H1 (cell line): ENCODE data around the gene PELI2. TPM values are rescaled to one million over a fixed set of nuclear protein-coding genes. Genes with fewer than 3 reads are reported as not detected.

Experiments used
- CTCF ChIA-PET: fragments of 300-600 bp; sonication (Branson Sonifier 250); formaldehyde crosslinking; loops from one replicate; lab custom pipeline; 2021; ENCODE audit not compliant: partially characterized antibody; lab: Charles Lee
- POLR2A ChIA-PET: fragments of 300-600 bp; sonication (Branson Sonifier 250); formaldehyde crosslinking; loops from one replicate; lab custom pipeline; 2021; ENCODE audit warnings: inconsistent platforms; ENCODE audit not compliant: partially characterized antibody; lab: Charles Lee
- DNase-seq, 2 experiments: peaks; one replicate each; pipeline versions ENCODE4 v3.0.0 to v3.0.0-alpha.2; 2010 to 2022; ENCODE audit warnings: low spot score in 2 of 2, low read depth in 1 of 2, mixed read lengths in 1 of 2
- FAIRE-seq: peaks from 2 replicates; lab custom pipeline; 2011; peaks lifted over from hg19 to GRCh38; lab: Jason Lieb, UNC
- H2AFZ ChIP-seq: 2 replicates; pipeline ENCODE4 v1.8.1; 2012; ENCODE audit warnings: low read length, inconsistent platforms
- H2AK5ac ChIP-seq: 2 replicates; pipeline ENCODE4 v1.6.1; 2013; ENCODE audit warnings: low read depth, low read length
- H2BK120ac ChIP-seq: replicated peaks from 2 replicates; pipeline ENCODE3; 2013; ENCODE audit warnings: low read depth, low read length, inconsistent platforms
- H2BK12ac ChIP-seq: 2 replicates; pipeline ENCODE4 v1.6.1; 2013; ENCODE audit warnings: low read depth, low read length
- H2BK15ac ChIP-seq: 2 replicates; pipeline ENCODE4 v1.6.1; 2013; ENCODE audit warnings: low read length
- H2BK20ac ChIP-seq: 2 replicates; pipeline ENCODE4 v1.6.1; 2013; ENCODE audit warnings: low read length
- H2BK5ac ChIP-seq: 2 replicates; pipeline ENCODE4 v1.6.1; 2013; ENCODE audit warnings: low read depth, low read length
- H3K14ac ChIP-seq: 2 replicates; pipeline ENCODE4 v1.6.1; 2013; ENCODE audit warnings: inconsistent platforms; ENCODE audit not compliant: insufficient read length
- H3K18ac ChIP-seq: 2 replicates; pipeline ENCODE4 v1.6.1; 2013; ENCODE audit warnings: low read length; ENCODE audit errors: extremely low read depth
- H3K23ac ChIP-seq: 2 replicates; pipeline ENCODE4 v1.6.1; 2013; ENCODE audit warnings: inconsistent platforms; ENCODE audit not compliant: insufficient read length
- H3K23me2 ChIP-seq: 2 replicates; pipeline ENCODE4 v1.6.1; 2013; ENCODE audit warnings: low read depth, low read length
- H3K27ac ChIP-seq: 2 replicates; pipeline ENCODE4 v1.6.1; 2011; ENCODE audit warnings: low read depth, low read length, inconsistent platforms
- H3K27me3 ChIP-seq, 4 experiments: replicated peaks in 1 of 4; 1 replicate in 1 of 4; 2 replicates in 3 of 4; pipeline versions ENCODE4 v1.6.1 to v1.8.1; 2011 to 2013; ENCODE audit warnings: low read length in 3 of 4, mild to moderate bottlenecking in 3 of 4, inconsistent platforms in 2 of 4, mixed read lengths in 2 of 4, moderate library complexity in 1 of 4; ENCODE audit not compliant: control insufficient read depth in 3 of 4, insufficient read depth in 3 of 4; ENCODE audit errors: extremely low read depth in 1 of 4
- H3K36me3 ChIP-seq, 4 experiments: 2 replicates each; pipeline versions ENCODE4 v1.6.1 to v1.8.1; 2011 to 2013; ENCODE audit warnings: mild to moderate bottlenecking in 4 of 4, low read length in 3 of 4, moderate library complexity in 2 of 4, control low read depth in 1 of 4, inconsistent platforms in 1 of 4; ENCODE audit not compliant: insufficient read depth in 4 of 4, control insufficient read depth in 2 of 4
- H3K4ac ChIP-seq: replicated peaks from 2 replicates; pipeline ENCODE3; 2013; ENCODE audit warnings: low read length, low read depth, mixed read lengths, inconsistent platforms; ENCODE audit not compliant: insufficient read length
- H3K4me1 ChIP-seq, 4 experiments: replicated peaks in 1 of 4; 1 replicate in 1 of 4; 2 replicates in 3 of 4; pipeline versions ENCODE4 v1.6.1 to v1.8.1; 2011 to 2013; ENCODE audit warnings: low read length in 3 of 4, inconsistent platforms in 2 of 4, mixed read lengths in 1 of 4; ENCODE audit not compliant: insufficient read depth in 4 of 4, control insufficient read depth in 3 of 4
- H3K4me2 ChIP-seq, 2 experiments: 2 replicates each; pipeline versions ENCODE4 v1.6.1 to v1.8.1; 2011 to 2013; ENCODE audit warnings: low read depth in 2 of 2, low read length in 2 of 2, control low read depth in 1 of 2, inconsistent platforms in 1 of 2, mild to moderate bottlenecking in 1 of 2; ENCODE audit not compliant: insufficient read depth in 1 of 2
- H3K4me3 ChIP-seq, 4 experiments: fragments of 200-600, 300-600 bp in 1 of 4; sonication (generic), shearing (Covaris generic), sonication (Bioruptor Twin) in 1 of 4; 2 replicates each; pipeline versions ENCODE4 v1.5.1 to v1.8.1; 2011 to 2016; ENCODE audit warnings: low read length in 4 of 4, low read depth in 3 of 4, control low read depth in 2 of 4, inconsistent platforms in 2 of 4, mild to moderate bottlenecking in 2 of 4, mixed read lengths in 1 of 4, moderate library complexity in 1 of 4; ENCODE audit not compliant: insufficient read depth in 2 of 4; ENCODE audit errors: extremely low read depth in 1 of 4
- H3K56ac ChIP-seq: replicated peaks from 2 replicates; pipeline ENCODE3; 2013; ENCODE audit warnings: low read depth, mild to moderate bottlenecking, mixed read lengths, low read length, inconsistent platforms; ENCODE audit not compliant: insufficient read length
- H3K79me1 ChIP-seq: 2 replicates; pipeline ENCODE4 v1.6.1; 2013; ENCODE audit warnings: low read depth, low read length, control low read depth
- H3K79me2 ChIP-seq, 2 experiments: 2 replicates each; pipeline versions ENCODE4 v1.6.1 to v1.8.1; 2012 to 2013; ENCODE audit warnings: low read length in 2 of 2, mild to moderate bottlenecking in 2 of 2, inconsistent platforms in 1 of 2; ENCODE audit not compliant: insufficient read depth in 2 of 2, control insufficient read depth in 1 of 2
- H3K9ac ChIP-seq, 4 experiments: replicated peaks in 1 of 4; 1 replicate in 1 of 4; 2 replicates in 3 of 4; pipeline versions ENCODE4 v1.6.1 to v1.8.1; 2011 to 2013; ENCODE audit warnings: low read depth in 3 of 4, low read length in 3 of 4, control low read depth in 2 of 4, mild to moderate bottlenecking in 2 of 4, moderate library complexity in 2 of 4, inconsistent platforms in 1 of 4; ENCODE audit errors: extremely low read depth in 1 of 4
- H3K9me3 ChIP-seq, 2 experiments: 2 replicates each; pipeline versions ENCODE4 v1.6.1 to v1.8.1; 2012 to 2013; ENCODE audit warnings: mild to moderate bottlenecking in 2 of 2, moderate library complexity in 2 of 2, control low read depth in 1 of 2, inconsistent platforms in 1 of 2, low read depth in 1 of 2, low read length in 1 of 2, mixed read lengths in 1 of 2; ENCODE audit not compliant: insufficient read depth in 2 of 2
- H4K20me1 ChIP-seq, 2 experiments: replicated peaks in 1 of 2; 2 replicates each; pipeline versions ENCODE3 to v1.8.1; 2011 to 2013; ENCODE audit warnings: inconsistent platforms in 2 of 2, low read length in 2 of 2, mild to moderate bottlenecking in 1 of 2; ENCODE audit not compliant: insufficient read depth in 2 of 2, control insufficient read depth in 1 of 2
- H4K5ac ChIP-seq: 2 replicates; pipeline ENCODE4 v1.6.1; 2013; ENCODE audit warnings: low read length, low read depth, mixed read lengths, inconsistent platforms; ENCODE audit not compliant: insufficient read length
- H4K8ac ChIP-seq: 2 replicates; pipeline ENCODE4 v1.8.0; 2013; ENCODE audit warnings: mild to moderate bottlenecking, moderate library complexity, low read length, inconsistent platforms; ENCODE audit not compliant: insufficient read depth; ENCODE audit errors: extremely low read depth
- H4K91ac ChIP-seq: replicated peaks from 2 replicates; pipeline ENCODE3; 2013; ENCODE audit warnings: low read length, mixed read lengths, inconsistent platforms; ENCODE audit not compliant: insufficient read length
- RNF2 ChIP-seq: fragments of 200-900, 300-1000 bp; sonication (generic); IDR thresholded peaks from 2 replicates; pipeline ENCODE4 v1.7.1; 2016; ENCODE audit warnings: borderline replicate concordance, low read depth, mild to moderate bottlenecking, antibody characterized with exemption, low read length; ENCODE audit not compliant: poor library complexity, severe bottlenecking; ENCODE audit errors: missing control alignments
- TBP ChIP-seq: IDR thresholded peaks from 2 replicates; pipeline ENCODE4 v1.6.1; 2011; ENCODE audit warnings: low read depth, low read length, improper control_type of control experiment
- ZNF274 ChIP-seq: IDR thresholded peaks from 2 replicates; pipeline ENCODE4 v1.7.0; 2012; ENCODE audit warnings: low read length, borderline replicate concordance; ENCODE audit errors: extremely low read depth
- WGBS, 2 experiments: shearing (Covaris generic) in 1 of 2; methylation state at CpG; one replicate each; pipeline versions ENCODE4 v1.1.6 to v1.1.7; 2013 to 2015; ENCODE audit warnings: low lambda C conversion rate in 2 of 2, mixed read lengths in 2 of 2, inconsistent platforms in 1 of 2, low coverage in 1 of 2, missing lambda C conversion rate in 1 of 2; ENCODE audit not compliant: insufficient replicate concordance in 2 of 2, insufficient coverage in 1 of 2, insufficient read length in 1 of 2; ENCODE audit errors: extremely low coverage in 1 of 2, missing lambda C conversion rate in 1 of 2; 5-methylcytosine and 5-hydroxymethylcytosine counted together
- polyA plus RNA-seq, 7 experiments: library from polyadenylated mRNA; depleted of rRNA in 3 of 7; stranded (reverse) in 5 of 7; unstranded in 2 of 7; fragments of >200 nt in 5 of 7; fragments of 200-250 nt in 2 of 7; gene quantifications; 1 replicate in 5 of 7; 2 replicates in 1 of 7; 4 replicates in 1 of 7; pipeline versions ENCODE4 v1.2.1 to v1.2.3, GENCODE V29; 2011 to 2013; ENCODE audit warnings: missing spikeins in 2 of 7, mixed read lengths in 2 of 7
- total RNA-seq: library from RNA; stranded (reverse); fragmentation: NEBNext Ultra II Directional; extraction: Animal tissue kit (Norgen Biotek cat#: 25700); gene quantifications from 2 replicates; pipeline ENCODE4 v1.2.1, GENCODE V29; 2021

Gene PELI2
- total and polyA plus RNA-seq, 2 of the 8 experiments (the other 6 are each of a cell fraction or from before 2014, with no cell fraction given) = 14.6 to 25.7 TPM

GRCh38 chr14:56224691-56225681, 106.8 kb downstream of the PELI2 start:
- no peak overlapping the region for H3K9ac ChIP-seq
- H2BK20ac ChIP-seq = no peak overlapping the region
- no peaks in the 10 kb centered on the region for H3K79me2 ChIP-seq
- no peak overlapping the region for H3K56ac ChIP-seq
- no peak overlapping the region for H4K5ac ChIP-seq
- no peaks in the 10 kb centered on the region for H3K27me3 ChIP-seq
- no peak overlapping the region for H4K8ac ChIP-seq
- no peak overlapping the region for H3K23ac ChIP-seq
- H2BK5ac ChIP-seq = no peak overlapping the region
- no peak overlapping the region for H3K4me2 ChIP-seq
- ChIA-PET POLR2A (no interaction called here), CTCF (interaction anchor here (1.6 kb wide), 1 partner anchor 18 kb away, joined by 3 read pairs; no protein-coding TSS in a partner anchor)
- no peak overlapping the region for H2BK12ac ChIP-seq
- H4K20me1 ChIP-seq = no peaks in the 10 kb centered on the region
- H3K36me3 ChIP-seq = peaks cover 0 to 8% (median 3%) of the 10 kb centered on the region in 4 experiments; a peak in 3 of 8 replicates
- H2BK15ac ChIP-seq = no peak overlapping the region
- no peaks in the 10 kb centered on the region; the same call in none of the 2 replicates for H3K79me1 ChIP-seq
- WGBS, 2 experiments = 91% methylated on average over 17 of the region's 17 CpGs; no CpG with 5 or more reads in 1 of the 2 experiments
- H3K4ac ChIP-seq = no peak overlapping the region
- H2AK5ac ChIP-seq = no peak overlapping the region
- H3K4me3 ChIP-seq = no peak overlapping the region
- H3K4me1 ChIP-seq = no peaks in the 10 kb centered on the region
- no peak for FAIRE-seq
- no peak overlapping the region for H3K18ac ChIP-seq
- H3K23me2 ChIP-seq = no peaks in the 10 kb centered on the region
- no peak overlapping the region for H2AFZ ChIP-seq
- no peak for DNase-seq
- TF ChIP-seq ZNF274 (no peak), RNF2 (no peak), TBP (no peak)
- TF ChIP-seq, all 59 proteins: peak for 0
- Histone ChIP-seq H3K9me3 (peaks cover 15 to 17% of the 10 kb centered on the region in 2 experiments), H4K91ac (no peak overlapping the region), H2BK120ac (no peak overlapping the region), H3K14ac (no peak overlapping the region), H3K27ac (no peak overlapping the region)
